Uterus (tissue), 2 donors: ENCODE results near the gene CHERP.

ENCODE experiments used
- POLR2A ChIP-seq, 2 donors: fragments of 450-650 bp; IDR thresholded peaks; one replicate each; pipeline ENCODE4 v1.6.1; 2016; ENCODE audit warnings: antibody characterized with exemption in 2 of 2, mild to moderate bottlenecking in 1 of 2, moderate library complexity in 1 of 2
- TF ChIP-seq, protein P1 (sequence below), 4 experiments: fragments of 200-600 bp in 2 of 4; fragments of 450-650 bp in 2 of 4; sonication (generic) in 2 of 4; IDR thresholded peaks; one replicate each; pipeline ENCODE4 v1.5.1; 2016 to 2019; ENCODE audit warnings: antibody characterized with exemption in 4 of 4, mild to moderate bottlenecking in 2 of 4, moderate library complexity in 1 of 4

DNA sequence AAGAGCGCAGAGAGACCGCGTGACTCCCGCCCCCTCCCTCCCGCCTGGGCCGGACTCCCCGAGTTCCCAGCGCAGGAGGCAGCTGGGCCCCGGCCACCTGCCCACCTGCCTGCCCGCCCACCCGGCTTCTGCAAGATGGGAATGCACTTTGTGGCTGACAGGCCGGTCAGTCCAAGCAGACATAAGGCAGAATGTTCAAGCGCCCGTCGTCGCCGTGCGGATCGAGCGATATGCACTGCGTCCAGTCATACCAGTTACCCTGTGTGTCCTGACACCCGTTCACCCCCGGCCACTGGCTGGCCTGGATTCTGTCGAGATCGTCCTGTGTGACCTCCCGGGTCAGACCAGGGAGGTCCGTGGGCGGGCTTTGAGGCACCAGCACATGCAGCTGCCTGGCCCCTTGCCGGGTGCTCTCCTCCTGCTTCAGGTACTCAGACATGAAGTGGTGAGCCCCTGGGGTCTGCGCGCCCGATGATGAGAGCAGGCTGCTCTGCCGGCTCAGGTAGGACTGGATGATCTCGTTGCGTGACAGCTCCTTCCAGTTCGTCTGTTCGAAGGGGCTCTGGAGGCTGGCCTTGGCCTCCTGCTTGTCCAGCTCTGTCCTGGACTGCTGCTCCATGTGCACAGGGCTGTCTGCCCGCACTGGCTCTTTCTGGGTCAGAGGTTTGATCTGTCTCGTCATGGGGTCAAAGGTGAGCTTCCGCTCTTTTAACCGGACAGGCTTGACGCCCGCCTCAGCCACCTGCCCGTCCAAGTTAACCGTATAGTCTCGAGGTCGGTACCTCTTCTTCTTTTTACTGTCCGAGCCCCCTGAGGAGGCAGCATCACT, 33.8 kb upstream of the CHERP start:
- TF ChIP-seq, protein P1, sequence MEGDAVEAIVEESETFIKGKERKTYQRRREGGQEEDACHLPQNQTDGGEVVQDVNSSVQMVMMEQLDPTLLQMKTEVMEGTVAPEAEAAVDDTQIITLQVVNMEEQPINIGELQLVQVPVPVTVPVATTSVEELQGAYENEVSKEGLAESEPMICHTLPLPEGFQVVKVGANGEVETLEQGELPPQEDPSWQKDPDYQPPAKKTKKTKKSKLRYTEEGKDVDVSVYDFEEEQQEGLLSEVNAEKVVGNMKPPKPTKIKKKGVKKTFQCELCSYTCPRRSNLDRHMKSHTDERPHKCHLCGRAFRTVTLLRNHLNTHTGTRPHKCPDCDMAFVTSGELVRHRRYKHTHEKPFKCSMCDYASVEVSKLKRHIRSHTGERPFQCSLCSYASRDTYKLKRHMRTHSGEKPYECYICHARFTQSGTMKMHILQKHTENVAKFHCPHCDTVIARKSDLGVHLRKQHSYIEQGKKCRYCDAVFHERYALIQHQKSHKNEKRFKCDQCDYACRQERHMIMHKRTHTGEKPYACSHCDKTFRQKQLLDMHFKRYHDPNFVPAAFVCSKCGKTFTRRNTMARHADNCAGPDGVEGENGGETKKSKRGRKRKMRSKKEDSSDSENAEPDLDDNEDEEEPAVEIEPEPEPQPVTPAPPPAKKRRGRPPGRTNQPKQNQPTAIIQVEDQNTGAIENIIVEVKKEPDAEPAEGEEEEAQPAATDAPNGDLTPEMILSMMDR (IDR thresholded peaks at IDR 0.05) = no peak
- TF ChIP-seq POLR2A (IDR thresholded peaks at IDR 0.05) = no peak
